GM15510 (cell line): Measurements from ENCODE around the gene NAPA.

Experiments used
- POLR2A ChIP-seq: IDR thresholded peaks from 3 replicates; pipeline ENCODE4 v1.6.1; 2011; ENCODE audit warnings: borderline replicate concordance; ENCODE audit not compliant: insufficient read length; ENCODE audit errors: extremely low read depth

The NAPA gene

DNA sequence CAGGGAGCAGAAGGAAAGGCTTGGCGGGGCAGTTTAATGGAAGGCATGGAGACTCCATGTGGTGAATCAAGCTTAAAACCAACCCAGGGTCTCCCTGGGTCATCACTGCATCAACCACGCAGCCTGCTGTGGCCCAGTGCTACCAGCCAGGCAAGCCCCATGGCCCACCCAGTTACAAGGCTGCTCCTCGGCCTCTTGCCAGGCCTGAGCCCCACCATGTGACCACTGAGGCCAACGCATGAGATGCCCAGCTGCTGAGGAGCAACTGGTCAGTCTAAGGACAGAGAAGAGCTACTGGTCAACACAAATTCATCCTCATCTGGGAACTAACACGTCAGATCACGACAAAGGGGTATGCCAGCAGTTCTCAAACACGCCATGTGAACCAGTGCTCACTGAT is 15.5 kb downstream of the NAPA start:
- no peak for TF ChIP-seq POLR2A

DNA sequence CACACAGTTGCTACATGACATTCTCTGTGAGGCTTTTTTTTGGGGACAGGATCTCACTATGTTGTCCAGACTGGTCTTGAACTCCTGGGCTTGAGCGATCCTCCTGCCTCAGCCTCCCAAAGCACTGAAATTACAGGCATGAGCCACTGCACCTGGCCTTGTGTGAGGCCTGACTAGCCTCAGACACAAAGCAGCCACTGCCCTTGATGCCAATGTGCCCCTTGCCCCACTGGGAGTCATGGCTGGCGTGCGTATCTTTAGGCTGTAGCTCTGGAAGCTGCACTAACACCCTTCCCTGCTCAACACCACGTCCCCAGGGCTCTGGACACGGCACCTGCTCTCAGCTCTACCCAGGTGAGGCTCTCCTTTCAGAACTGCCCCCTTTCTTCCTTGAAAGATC is 16.3 kb downstream of the NAPA start:
- TF ChIP-seq POLR2A, result no peak

DNA sequence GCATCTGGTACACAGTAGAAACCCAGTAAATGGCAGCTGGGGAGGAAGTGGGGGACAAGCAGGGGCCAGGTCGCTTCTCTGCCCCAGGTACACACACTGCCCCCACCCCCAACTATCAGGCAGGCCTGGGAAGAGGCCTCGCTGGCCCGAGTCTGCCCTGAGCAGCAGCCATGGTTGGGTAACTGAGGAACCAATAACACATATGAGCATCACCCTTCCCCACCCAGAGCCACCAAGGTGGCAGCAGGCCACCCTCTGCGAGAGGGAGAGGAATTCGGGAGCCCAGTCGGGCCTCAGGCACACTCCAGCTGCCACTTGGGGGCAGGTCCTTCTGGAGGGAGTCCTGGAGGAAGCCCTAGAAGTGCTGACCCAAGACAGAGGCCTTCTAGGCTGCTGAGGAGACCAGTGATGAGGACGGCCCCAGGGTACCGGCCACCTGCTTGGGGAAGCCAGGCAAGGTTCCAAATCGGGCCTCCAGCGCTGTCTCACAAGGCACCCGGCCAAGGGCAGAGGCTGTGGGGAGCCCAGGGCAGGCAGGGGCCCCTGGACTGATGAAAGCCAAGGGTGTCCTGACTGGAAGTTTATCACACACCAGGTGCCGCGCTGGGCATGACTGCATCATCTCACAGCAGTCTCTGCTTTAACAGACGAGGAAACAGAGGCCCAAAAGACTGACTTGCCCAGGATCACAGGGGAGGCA is 16.9 kb downstream of the NAPA start:
- no peak for TF ChIP-seq POLR2A

DNA sequence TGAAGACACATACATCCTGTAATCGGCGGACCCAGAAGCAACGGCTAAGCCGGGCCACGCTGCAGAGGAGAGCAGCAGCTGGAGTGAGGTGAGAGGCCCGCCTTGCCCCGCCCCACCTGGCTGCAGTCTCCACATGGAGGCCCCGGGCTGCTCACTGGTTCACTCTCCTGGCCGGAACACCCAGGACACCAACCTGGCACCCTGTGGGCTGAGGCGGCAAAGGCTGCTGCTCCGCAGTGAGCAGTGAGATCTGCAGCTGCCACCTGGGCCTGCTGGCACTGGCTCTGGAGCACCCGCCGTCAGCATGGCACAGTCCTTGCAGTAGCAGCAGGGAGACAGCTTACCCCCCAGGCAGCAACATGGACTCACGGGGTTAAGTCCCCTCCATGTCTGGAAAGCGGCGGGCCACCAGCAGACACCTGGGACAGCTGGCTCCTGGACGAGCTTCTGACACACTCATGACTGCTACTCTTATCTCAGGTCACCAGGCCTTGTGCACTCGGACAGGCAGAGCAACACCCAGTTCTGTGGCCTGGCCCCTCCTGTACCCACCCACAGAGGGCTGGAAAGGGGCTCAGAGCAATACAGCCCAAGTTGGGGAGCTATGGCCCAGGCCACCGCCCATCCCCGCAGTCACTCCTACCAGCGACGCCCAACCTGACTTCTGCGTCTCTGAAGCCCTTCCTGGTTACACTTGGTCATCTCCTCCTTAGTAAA is 17.7 kb downstream of the NAPA start:
- no peak for TF ChIP-seq POLR2A

DNA sequence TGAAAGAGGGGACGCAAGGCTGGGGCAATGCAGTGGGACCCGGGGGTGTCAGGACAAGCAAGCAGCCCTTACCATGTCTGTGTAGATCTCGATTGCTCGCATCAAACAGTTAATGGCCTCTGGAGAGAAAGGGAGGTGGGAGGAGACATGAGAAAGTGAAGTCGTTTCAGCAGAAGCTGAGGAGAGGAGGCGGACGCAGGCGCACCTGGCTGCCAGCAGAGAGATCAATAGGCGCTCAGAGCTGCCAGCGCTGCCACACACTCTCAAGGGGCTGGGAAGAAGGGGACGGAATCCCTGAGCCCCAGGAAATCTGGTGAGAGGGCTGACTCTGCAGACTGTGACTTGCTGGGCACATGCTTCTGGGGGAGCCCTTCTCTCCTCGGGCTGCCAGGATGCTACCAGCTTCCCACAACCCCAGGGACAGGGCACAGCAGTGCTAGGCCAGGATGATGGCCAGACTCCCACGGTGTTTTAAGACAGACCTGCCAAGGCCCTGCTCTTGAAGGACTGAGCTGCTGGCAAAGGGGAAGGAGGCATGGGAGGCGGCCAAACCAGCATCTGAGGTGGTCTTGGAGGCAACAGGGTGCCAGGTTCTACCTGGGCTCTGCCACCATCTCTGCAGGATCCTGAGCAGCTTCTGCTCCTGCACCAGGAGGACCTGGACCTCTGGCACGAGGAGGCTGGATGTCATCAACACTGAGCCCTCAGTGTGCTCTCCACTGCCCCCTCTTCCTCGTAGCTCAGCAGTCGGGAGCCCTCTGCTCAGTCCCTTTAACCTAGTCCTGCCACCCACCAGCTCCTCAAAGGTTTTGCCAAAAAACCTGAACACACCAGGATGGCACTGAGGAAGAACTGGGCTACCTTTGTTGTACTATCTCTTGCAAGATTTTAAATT is 19.1 kb downstream of the NAPA start:
- no peak for TF ChIP-seq POLR2A

DNA sequence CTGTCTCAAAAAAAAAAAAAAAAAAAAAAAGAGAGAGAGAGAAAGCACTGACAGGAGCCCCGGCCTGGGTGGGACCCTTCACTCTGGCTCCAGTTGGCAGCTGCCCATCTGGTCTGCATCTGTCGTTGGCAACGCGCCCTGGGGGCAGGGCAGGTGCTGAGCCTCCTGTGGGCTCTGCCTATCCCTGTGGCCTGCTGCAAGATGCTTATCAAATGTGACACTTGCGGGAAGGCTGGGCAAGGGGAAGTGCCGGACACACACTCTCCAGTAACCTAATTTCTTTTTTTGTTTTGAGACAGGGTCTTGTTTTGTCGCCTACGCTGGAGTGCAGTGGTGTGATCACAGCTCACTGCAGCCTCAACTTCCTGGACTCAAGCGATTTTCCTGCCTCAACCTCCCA is 20.1 kb downstream of the NAPA start:
- TF ChIP-seq POLR2A, result no peak

DNA sequence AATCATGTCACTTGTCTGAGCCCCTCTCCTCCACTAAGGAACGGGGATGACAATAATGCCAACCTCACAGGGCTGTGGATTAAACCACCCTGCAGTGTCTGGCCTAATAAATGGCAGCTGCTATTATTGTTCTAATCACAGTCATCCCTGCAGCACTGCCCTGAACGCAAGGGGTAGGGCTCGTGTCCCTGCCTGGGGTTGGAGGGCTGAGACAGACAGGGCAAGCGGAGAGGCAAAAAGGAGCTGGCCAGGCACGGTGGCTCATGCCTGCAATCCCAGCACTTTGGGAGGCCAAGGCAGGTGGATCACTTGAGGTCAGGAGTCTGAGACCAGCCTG is 20.7 kb downstream of the NAPA start:
- no peak for TF ChIP-seq POLR2A

DNA sequence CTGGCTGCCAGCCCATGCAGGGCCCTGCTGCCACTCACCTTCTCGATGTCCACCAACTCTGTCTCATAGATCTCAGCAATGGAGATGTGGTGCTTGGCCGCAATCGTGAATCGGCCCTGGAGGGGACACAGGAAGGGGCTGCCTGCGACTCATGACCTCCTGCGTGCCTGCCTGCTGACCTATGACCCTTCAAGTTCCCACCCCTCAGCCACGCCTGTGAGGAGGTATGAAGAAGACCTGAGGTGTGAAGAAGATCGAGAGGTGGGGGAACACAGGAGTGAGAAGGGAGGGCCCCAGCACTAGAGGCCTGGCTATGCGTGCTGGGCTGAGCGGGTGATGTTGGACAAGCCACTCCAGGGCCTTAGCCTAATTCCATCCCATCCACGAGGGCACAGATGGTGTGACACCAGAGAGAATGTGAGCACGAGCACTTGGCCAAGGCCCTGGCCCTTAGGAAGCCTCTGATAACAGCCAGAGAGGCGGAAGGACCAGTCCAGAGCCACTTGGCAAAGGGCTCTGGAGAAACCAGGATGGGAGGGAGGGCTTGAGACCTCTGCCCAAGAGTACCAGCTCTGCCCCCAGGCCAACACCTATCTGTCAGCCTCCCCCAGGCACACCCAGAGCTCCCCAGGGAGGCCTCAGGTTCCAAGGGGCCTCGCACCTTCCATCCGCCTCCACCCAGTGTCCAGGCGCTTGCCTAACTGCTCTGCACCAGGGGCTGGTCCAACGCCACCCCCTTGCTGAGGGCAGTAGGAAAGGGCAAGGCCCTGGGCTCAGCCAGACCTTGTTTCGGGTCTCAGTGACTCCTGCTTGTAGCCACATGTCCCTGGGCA is 21.3 kb downstream of the NAPA start:
- TF ChIP-seq POLR2A, result no peak

DNA sequence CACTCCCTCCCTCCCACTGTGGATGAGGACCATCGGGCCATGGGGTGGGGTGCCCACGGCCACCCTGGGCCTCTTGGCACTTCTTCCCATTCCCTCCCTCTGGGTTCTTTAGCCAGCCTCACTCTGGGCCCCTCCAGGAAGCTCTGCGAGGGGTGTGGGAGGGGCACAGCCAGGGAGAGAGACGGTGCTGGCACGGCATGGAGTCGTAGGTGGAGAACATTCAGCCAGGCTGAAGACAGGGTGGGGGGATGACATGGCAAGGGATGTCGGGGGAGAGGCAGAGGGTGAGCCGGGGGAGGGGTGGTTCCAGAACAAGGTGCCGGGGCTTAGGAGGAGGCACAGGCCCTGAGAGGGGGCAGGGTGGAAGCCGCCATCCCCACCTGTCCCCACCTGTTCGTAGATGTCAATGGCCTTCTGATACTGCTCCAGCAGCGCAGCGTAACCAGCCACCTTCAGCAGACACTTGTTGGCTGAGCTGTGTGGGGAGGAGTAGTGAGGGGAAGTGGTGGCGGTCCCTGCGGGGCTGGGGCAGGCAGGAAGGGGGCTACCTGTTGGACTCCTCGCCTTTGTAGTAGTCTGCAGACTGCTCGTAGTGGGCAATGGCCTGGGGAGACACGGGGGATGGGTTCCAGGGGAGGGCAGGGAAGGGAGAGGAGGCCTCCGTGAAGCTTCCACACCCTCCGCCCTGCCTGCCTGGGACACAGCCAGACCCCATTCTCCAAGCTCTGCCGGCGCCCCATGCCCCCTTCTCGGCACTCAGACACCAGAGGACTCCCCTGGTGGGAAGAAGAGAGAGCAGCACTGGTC is 22.1 kb downstream of the NAPA start:
- TF ChIP-seq POLR2A, result no peak

DNA sequence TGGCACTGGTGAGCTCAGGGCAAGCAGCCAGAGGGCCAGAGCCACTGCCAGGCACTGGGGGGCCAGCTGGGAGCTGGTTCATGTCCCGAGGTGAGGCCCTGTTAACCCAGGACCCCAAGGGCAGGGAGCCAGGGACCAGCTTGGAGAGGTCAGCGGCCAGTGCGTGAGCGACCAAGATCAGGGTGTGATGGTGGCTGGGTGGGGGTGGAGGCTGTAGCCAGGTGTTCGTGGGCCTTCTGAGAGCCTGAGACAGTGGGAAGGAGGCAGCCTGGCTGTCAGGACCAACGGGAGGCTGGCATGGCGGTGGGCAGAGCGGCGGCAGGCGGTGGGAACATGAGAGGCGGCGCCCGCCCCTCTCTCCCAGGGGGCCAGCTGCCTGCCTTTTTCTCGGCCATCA is 22.7 kb downstream of the NAPA start:
- no peak for TF ChIP-seq POLR2A

DNA sequence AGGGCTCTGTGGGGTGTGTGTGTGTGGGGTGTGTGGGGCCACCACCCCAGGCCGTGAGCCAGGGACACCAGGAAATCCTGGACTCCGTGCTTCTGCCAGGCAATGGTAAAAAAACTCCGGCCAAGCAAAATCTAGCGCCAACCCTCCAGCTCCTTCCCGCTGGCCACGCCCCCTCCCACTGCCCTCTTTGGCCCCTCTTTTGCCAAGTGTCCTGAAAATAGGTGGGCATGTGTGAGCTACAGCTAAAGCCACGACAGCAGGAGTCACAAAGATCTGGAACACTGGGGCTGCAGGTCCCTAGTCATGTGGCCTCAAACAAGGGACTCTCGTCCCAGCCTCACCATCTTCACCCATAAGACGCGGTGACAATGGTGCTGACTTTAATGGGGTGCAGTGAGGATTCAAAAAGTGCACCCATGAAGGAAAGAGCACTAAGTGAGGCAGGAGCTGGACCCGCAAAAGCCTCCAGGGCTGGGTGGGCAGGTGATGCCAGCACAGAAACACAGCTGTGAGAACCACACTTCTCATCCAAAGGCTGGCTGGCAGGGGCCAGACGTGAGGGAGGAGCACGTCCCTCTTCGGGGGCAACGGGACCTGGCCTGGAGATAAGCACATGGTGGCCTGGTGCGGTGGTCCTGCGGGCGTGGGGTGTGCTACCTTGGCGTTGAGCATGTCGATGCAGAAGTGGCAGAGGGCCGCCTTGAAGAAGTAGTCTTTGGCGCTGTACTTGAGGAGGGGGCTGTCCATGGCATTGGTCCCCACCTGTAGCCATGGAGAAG is 23.3 kb downstream of the NAPA start:
- no peak for TF ChIP-seq POLR2A

DNA sequence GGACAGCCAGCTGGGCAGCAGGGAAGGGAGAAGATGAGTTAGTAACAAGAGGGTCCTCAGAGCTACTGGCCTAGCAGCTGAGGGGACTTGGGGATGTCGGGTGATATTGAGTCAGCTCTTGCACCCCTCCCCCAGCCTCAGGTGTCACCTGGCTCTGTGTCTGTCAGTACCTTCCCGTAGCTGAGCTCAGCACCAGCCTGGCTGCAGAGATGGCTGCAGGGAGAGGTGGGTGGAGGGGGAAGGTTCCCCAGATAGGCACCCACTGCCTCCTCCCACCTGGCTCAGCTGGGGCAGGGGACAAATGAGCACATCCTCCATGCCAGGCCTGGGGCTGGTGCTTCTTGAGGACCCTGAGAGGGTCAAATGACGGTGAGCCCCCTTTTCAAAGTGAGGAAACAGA is 24.0 kb downstream of the NAPA start:
- no peak for TF ChIP-seq POLR2A

DNA sequence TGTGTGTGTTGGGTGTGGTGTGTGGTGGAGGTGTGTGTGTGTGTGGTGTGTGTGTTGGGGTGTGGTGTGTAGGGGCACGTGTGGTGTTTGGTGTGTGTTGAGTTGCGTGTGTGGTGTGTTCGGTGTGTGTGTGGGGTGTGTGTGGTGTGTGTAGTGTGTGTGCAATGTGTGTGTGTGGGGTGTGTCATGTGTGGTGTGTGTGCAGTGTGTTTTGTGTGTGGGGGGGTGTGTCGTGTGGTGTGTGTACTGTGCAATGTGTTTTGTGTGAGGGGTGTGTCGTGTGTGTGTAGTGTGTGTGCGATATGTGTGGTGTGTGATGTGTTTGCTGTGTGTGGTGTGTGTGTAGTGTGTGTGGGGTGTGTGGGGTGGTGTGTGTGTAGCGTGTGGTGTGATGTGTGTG is 24.8 kb downstream of the NAPA start:
- no peak for TF ChIP-seq POLR2A
